Endothelial cell (in vitro differentiated cells): ENCODE results near the gene ACVR1B. TPM values are rescaled to one million over a fixed set of nuclear protein-coding genes. Genes with fewer than 3 reads are reported as not detected.

Source experiments
- DNase-seq: peaks from one replicate; pipeline ENCODE4 v3.0.0; 2021; ENCODE audit warnings: low spot score
- H3K27ac Mint-ChIP-seq: one replicate; pipeline ENCODE4 v1.8.0; 2021; ENCODE audit warnings: mixed read lengths, inconsistent platforms; ENCODE audit not compliant: unreplicated experiment
- H3K27me3 Mint-ChIP-seq: one replicate; pipeline ENCODE4 v1.8.0; 2021; ENCODE audit warnings: mild to moderate bottlenecking, moderate library complexity, mixed read lengths, inconsistent platforms; ENCODE audit not compliant: unreplicated experiment
- H3K36me3 Mint-ChIP-seq: one replicate; pipeline ENCODE4 v1.8.0; 2021; ENCODE audit warnings: mild to moderate bottlenecking, low read depth, mixed read lengths, inconsistent platforms; ENCODE audit not compliant: unreplicated experiment
- H3K4me1 Mint-ChIP-seq: one replicate; pipeline ENCODE4 v1.8.0; 2021; ENCODE audit warnings: mild to moderate bottlenecking, mixed read lengths, inconsistent platforms; ENCODE audit not compliant: unreplicated experiment
- H3K4me3 Mint-ChIP-seq: one replicate; pipeline ENCODE4 v1.8.0; 2021; ENCODE audit warnings: mild to moderate bottlenecking, mixed read lengths, inconsistent platforms; ENCODE audit not compliant: unreplicated experiment
- H3K9me3 Mint-ChIP-seq: one replicate; pipeline ENCODE4 v1.8.0; 2021; ENCODE audit warnings: mixed read lengths, inconsistent platforms; ENCODE audit not compliant: unreplicated experiment
- total RNA-seq: library from RNA; stranded (reverse); fragmentation: NEBNext Ultra II Directional; extraction: Animal tissue kit (Norgen Biotek cat#: 25700); gene quantifications from one replicate; pipeline ENCODE4 v1.2.1, GENCODE V29; 2021; ENCODE audit not compliant: unreplicated experiment
- TF ChIP-seq, protein P1 (sequence below): fragments of 200-600 bp; sonication (generic); IDR thresholded peaks from one replicate; pipeline ENCODE4 v1.5.0; 2021; ENCODE audit warnings: antibody characterized with exemption; ENCODE audit not compliant: unreplicated experiment

ACVR1B gene
- total RNA-seq, 1 donor from 2014 or later = 30.5 TPM

- Mint-ChIP-seq H3K27ac (peak overlapping the region; percentile 39), H3K4me3 (no peak overlapping the region), H3K4me1 (peaks cover 24% of the 10 kb centered on the region), H3K27me3 (no peaks in the 10 kb centered on the region), H3K9me3 (no peaks in the 10 kb centered on the region), H3K36me3 (peaks cover 16% of the 10 kb centered on the region)
- DNase-seq = no peak
- TF ChIP-seq, protein P1, sequence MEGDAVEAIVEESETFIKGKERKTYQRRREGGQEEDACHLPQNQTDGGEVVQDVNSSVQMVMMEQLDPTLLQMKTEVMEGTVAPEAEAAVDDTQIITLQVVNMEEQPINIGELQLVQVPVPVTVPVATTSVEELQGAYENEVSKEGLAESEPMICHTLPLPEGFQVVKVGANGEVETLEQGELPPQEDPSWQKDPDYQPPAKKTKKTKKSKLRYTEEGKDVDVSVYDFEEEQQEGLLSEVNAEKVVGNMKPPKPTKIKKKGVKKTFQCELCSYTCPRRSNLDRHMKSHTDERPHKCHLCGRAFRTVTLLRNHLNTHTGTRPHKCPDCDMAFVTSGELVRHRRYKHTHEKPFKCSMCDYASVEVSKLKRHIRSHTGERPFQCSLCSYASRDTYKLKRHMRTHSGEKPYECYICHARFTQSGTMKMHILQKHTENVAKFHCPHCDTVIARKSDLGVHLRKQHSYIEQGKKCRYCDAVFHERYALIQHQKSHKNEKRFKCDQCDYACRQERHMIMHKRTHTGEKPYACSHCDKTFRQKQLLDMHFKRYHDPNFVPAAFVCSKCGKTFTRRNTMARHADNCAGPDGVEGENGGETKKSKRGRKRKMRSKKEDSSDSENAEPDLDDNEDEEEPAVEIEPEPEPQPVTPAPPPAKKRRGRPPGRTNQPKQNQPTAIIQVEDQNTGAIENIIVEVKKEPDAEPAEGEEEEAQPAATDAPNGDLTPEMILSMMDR = no peak
Measured at GRCh38 chr12:51962737-51963136, 11.2 kb downstream of the ACVR1B start.

- no peaks in the 10 kb centered on the region for H3K27me3 Mint-ChIP-seq
- peaks cover 11% of the 10 kb centered on the region for H3K36me3 Mint-ChIP-seq
- TF ChIP-seq, protein P1 = no peak
- H3K9me3 Mint-ChIP-seq = no peaks in the 10 kb centered on the region
- H3K4me3 Mint-ChIP-seq = no peak overlapping the region
- H3K4me1 Mint-ChIP-seq = peaks cover 24% of the 10 kb centered on the region
- peak overlapping the region; percentile 10 for H3K27ac Mint-ChIP-seq
- no peak for DNase-seq
Measured at GRCh38 chr12:51963477-51963876, 12.0 kb downstream of the ACVR1B start.

DNA sequence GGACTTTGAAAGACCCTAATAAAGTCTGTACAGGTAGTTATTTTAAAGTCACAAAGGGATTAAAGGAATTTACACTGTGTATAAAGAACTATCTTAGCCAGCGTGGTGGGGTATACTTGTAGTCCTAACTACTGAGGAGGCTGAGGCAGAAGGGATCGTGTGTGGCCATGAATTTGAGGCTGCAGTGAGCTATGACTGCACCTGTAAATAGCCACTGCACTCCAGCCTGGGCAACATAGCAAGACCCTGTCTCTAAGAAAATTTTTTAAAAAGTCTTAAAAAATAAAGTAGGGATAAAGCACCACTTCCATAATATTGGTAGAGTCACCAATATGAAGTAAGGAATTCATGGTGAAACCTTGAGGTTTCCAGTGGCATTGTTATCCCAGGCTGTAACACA, 18.1 kb downstream of the ACVR1B start:
- Mint-ChIP-seq H3K36me3 (peaks cover 9% of the 10 kb centered on the region), H3K9me3 (no peaks in the 10 kb centered on the region), H3K4me1 (peaks cover 35% of the 10 kb centered on the region), H3K27ac (no peak overlapping the region), H3K4me3 (no peak overlapping the region), H3K27me3 (no peaks in the 10 kb centered on the region)
- DNase-seq = no peak
- TF ChIP-seq, protein P1 = no peak

- TF ChIP-seq, protein P1 = peak; percentile 71
- no peak overlapping the region for H3K27ac Mint-ChIP-seq
- DNase-seq = peak; percentile 46
- no peak overlapping the region for H3K4me3 Mint-ChIP-seq
- H3K9me3 Mint-ChIP-seq = no peaks in the 10 kb centered on the region
- H3K4me1 Mint-ChIP-seq = peaks cover 49% of the 10 kb centered on the region
- no peaks in the 10 kb centered on the region for H3K27me3 Mint-ChIP-seq
- peaks cover 8% of the 10 kb centered on the region for H3K36me3 Mint-ChIP-seq
Measured at GRCh38 chr12:51970904-51971646, 19.6 kb downstream of the ACVR1B start.

- no peaks in the 10 kb centered on the region for H3K9me3 Mint-ChIP-seq
- TF ChIP-seq, protein P1 = no peak
- peaks cover 56% of the 10 kb centered on the region for H3K4me1 Mint-ChIP-seq
- no peak overlapping the region for H3K27ac Mint-ChIP-seq
- H3K27me3 Mint-ChIP-seq = no peaks in the 10 kb centered on the region
- no peak for DNase-seq
- H3K36me3 Mint-ChIP-seq = peaks cover 16% of the 10 kb centered on the region
- H3K4me3 Mint-ChIP-seq = peak overlapping the region; percentile 63
Measured at GRCh38 chr12:51971679-51972421, 20.4 kb downstream of the ACVR1B start.
